CD4-positive, alpha-beta memory T cell (primary cell): Measurements from ENCODE around the gene TMEM40. TPM values are rescaled to one million over a fixed set of nuclear protein-coding genes. Genes with fewer than 3 reads are reported as not detected.
"Not testable (repeated sequence)": the region's sequence is repeated elsewhere in the genome, so short reads cannot be mapped to it uniquely, and the experiment has no call there.

Source experiments
- CTCF ChIA-PET: fragments of 350-600 bp; sonication (Branson Sonifier 250); formaldehyde crosslinking; loops from one replicate; lab custom pipeline; 2021; ENCODE audit warnings: inconsistent platforms; ENCODE audit not compliant: partially characterized antibody; lab: Charles Lee
- POLR2A ChIA-PET: fragments of 350-600 bp; sonication (Branson Sonifier 250); formaldehyde crosslinking; loops from one replicate; lab custom pipeline; 2021; ENCODE audit not compliant: partially characterized antibody; lab: Charles Lee
- DNase-seq, 5 donors: peaks; one replicate each; pipeline versions ENCODE4 v3.0.0 to v3.0.0-alpha.2; 2020 to 2022; ENCODE audit warnings: mixed read lengths in 1 of 5
- H3K27ac ChIP-seq: one replicate; pipeline ENCODE4 v1.7.0; 2013; ENCODE audit warnings: low read depth, low read length
- H3K27me3 ChIP-seq: 2 replicates; pipeline ENCODE4 v1.7.0; 2013; ENCODE audit warnings: mild to moderate bottlenecking, low read length, moderate library complexity; ENCODE audit not compliant: insufficient read depth
- H3K36me3 ChIP-seq: 2 replicates; pipeline ENCODE4 v1.7.0; 2013; ENCODE audit warnings: mild to moderate bottlenecking, low read length, moderate library complexity; ENCODE audit not compliant: insufficient read depth
- H3K4me1 ChIP-seq: 2 replicates; pipeline ENCODE4 v1.7.0; 2013; ENCODE audit warnings: mild to moderate bottlenecking, low read length, moderate library complexity; ENCODE audit not compliant: insufficient read depth
- H3K4me3 ChIP-seq, 2 donors: one replicate each; pipeline ENCODE4 v1.7.0; 2013; ENCODE audit warnings: low read length in 2 of 2, mild to moderate bottlenecking in 1 of 2
- H3K9me3 ChIP-seq, 2 donors: one replicate each; pipeline ENCODE4 v1.7.0; 2013; ENCODE audit warnings: low read length in 2 of 2, control low read depth in 1 of 2; ENCODE audit not compliant: control insufficient read depth in 1 of 2
- H3K27ac Mint-ChIP-seq, 7 donors: one replicate each; pipeline ENCODE4 v1.8.0; 2020 to 2021; ENCODE audit warnings: mixed read lengths in 7 of 7, mild to moderate bottlenecking in 6 of 7, inconsistent platforms in 3 of 7, moderate library complexity in 3 of 7
- H3K27me3 Mint-ChIP-seq, 2 donors: one replicate each; pipeline ENCODE4 v1.8.0; 2020 to 2021; ENCODE audit warnings: mixed read lengths in 2 of 2
- H3K36me3 Mint-ChIP-seq, 2 donors: one replicate each; pipeline ENCODE4 v1.8.0; 2020 to 2021; ENCODE audit warnings: mixed read lengths in 2 of 2, inconsistent platforms in 1 of 2, mild to moderate bottlenecking in 1 of 2
- H3K4me1 Mint-ChIP-seq, 4 donors: one replicate each; pipeline ENCODE4 v1.8.0; 2020 to 2021; ENCODE audit warnings: mixed read lengths in 4 of 4, mild to moderate bottlenecking in 1 of 4
- H3K4me3 Mint-ChIP-seq, 8 donors: one replicate each; pipeline ENCODE4 v1.8.0; 2020 to 2021; ENCODE audit warnings: mixed read lengths in 8 of 8, mild to moderate bottlenecking in 7 of 8, moderate library complexity in 6 of 8, inconsistent platforms in 3 of 8
- H3K9me3 Mint-ChIP-seq, 8 donors: one replicate each; pipeline ENCODE4 v1.8.0; 2020 to 2021; ENCODE audit warnings: mixed read lengths in 8 of 8, mild to moderate bottlenecking in 5 of 8, inconsistent platforms in 3 of 8, moderate library complexity in 1 of 8
- intact Hi-C: fragments of 100-400 bp; cut with micrococcal nuclease; formaldehyde crosslinking; loops from one replicate; pipeline ENCODE4 v1.15.1; 2023
- polyA plus RNA-seq, 2 donors: library from polyadenylated mRNA; unstranded; fragments of 300-500 nt; fragmentation: Illumina TruSeq; gene quantifications; one replicate each; pipeline ENCODE4 v1.2.3, GENCODE V29; 2021
- total RNA-seq, 2 experiments: library from RNA; stranded (reverse); gene quantifications; one replicate each; pipeline ENCODE4 v1.2.3, GENCODE V29; 2021

The TMEM40 gene
- total and polyA plus RNA-seq, 4 experiments from 2014 or later: not detected

- no peaks in the 10 kb centered on the region for H3K36me3 ChIP-seq
- Mint-ChIP-seq H3K27ac (no peak overlapping the region), H3K27me3 (peaks cover 1 to 9% of the 10 kb centered on the region in 2 donors), H3K4me3 (no peak overlapping the region), H3K36me3 (no peaks in the 10 kb centered on the region), H3K9me3 (no peaks in the 10 kb centered on the region), H3K4me1 (no peaks in the 10 kb centered on the region)
- H3K9me3 ChIP-seq: no peaks in the 10 kb centered on the region
- no peak overlapping the region for H3K4me3 ChIP-seq
- no peaks in the 10 kb centered on the region for H3K27me3 ChIP-seq
- H3K27ac ChIP-seq: no peak overlapping the region
- peak; percentile 46 to 61 (median 52) for DNase-seq
- POLR2A ChIA-PET: no interaction called here
- CTCF ChIA-PET: interaction anchor here (0.7 to 2.2 kb wide), 12 partner anchors 8 to 185 kb away, joined by 3 to 11 read pairs (median 5); no protein-coding TSS in a partner anchor
- intact Hi-C loops: loop anchor here (1.0 to 2.0 kb wide), 4 partner anchors 14 to 186 kb away; partner anchors contain the start of gene RPL32
- no peaks in the 10 kb centered on the region for H3K4me1 ChIP-seq
These were observed 52.4 kb downstream of the TMEM40 start for GRCh38 chr3:12706504-12707253.

GRCh38 chr3:12705981-12706380, 53.1 kb downstream of the TMEM40 start:
- H3K27me3 ChIP-seq: no peaks in the 10 kb centered on the region
- no peak overlapping the region for H3K27ac ChIP-seq
- Mint-ChIP-seq H3K4me3 (no peak overlapping the region), H3K36me3 (no peaks in the 10 kb centered on the region), H3K27ac (no peak overlapping the region), H3K9me3 (no peaks in the 10 kb centered on the region), H3K4me1 (no peaks in the 10 kb centered on the region), H3K27me3 (peaks cover 1 to 9% of the 10 kb centered on the region in 2 donors)
- ChIA-PET POLR2A (no interaction called here), CTCF (interaction anchor here (0.9 to 2.2 kb wide), 8 partner anchors 9 to 69 kb away, joined by 3 to 11 read pairs (median 6); no protein-coding TSS in a partner anchor)
- intact Hi-C loops: loop anchor here (1.0 to 2.0 kb wide), 4 partner anchors 14 to 187 kb away; partner anchors contain the start of gene RPL32
- no peaks in the 10 kb centered on the region for H3K4me1 ChIP-seq
- DNase-seq: no peak
- no peaks in the 10 kb centered on the region for H3K9me3 ChIP-seq
- H3K36me3 ChIP-seq: no peaks in the 10 kb centered on the region
- no peak overlapping the region for H3K4me3 ChIP-seq

GRCh38 chr3:12705374-12705926, 53.6 kb downstream of the TMEM40 start:
- Mint-ChIP-seq H3K4me3 (no peak overlapping the region), H3K36me3 (no peaks in the 10 kb centered on the region), H3K4me1 (no peaks in the 10 kb centered on the region), H3K27ac (no peak overlapping the region), H3K27me3 (peaks cover 1 to 9% of the 10 kb centered on the region in 2 donors), H3K9me3 (no peaks in the 10 kb centered on the region)
- no peak for DNase-seq
- POLR2A ChIA-PET: no interaction called here
- Histone ChIP-seq H3K4me3 (no peak overlapping the region), H3K4me1 (no peaks in the 10 kb centered on the region), H3K27me3 (no peaks in the 10 kb centered on the region), H3K27ac (no peak overlapping the region), H3K36me3 (no peaks in the 10 kb centered on the region), H3K9me3 (no peaks in the 10 kb centered on the region)
- CTCF ChIA-PET: interaction anchor here (0.9 to 2.2 kb wide), 6 partner anchors 9 to 21 kb away, joined by 3 to 11 read pairs (median 6); no protein-coding TSS in a partner anchor
- intact Hi-C loops: no loop called here

- Mint-ChIP-seq H3K36me3 (no peaks in the 10 kb centered on the region), H3K27me3 (peaks cover 1 to 3% of the 10 kb centered on the region in 2 donors), H3K4me3 (no peak overlapping the region), H3K9me3 (no peaks in the 10 kb centered on the region), H3K4me1 (no peaks in the 10 kb centered on the region), H3K27ac (no peak overlapping the region)
- ChIA-PET POLR2A (no interaction called here), CTCF (interaction anchor here (1.3 kb wide), 1 partner anchor 8 kb away, joined by 3 read pairs; no protein-coding TSS in a partner anchor)
- Histone ChIP-seq H3K9me3 (no peaks in the 10 kb centered on the region), H3K4me3 (no peak overlapping the region), H3K4me1 (no peaks in the 10 kb centered on the region), H3K36me3 (no peaks in the 10 kb centered on the region), H3K27me3 (no peaks in the 10 kb centered on the region), H3K27ac (no peak overlapping the region)
- DNase-seq: no peak
- intact Hi-C loops: no loop called here
These were observed 56.6 kb downstream of the TMEM40 start for GRCh38 chr3:12702501-12702900.

GRCh38 chr3:12701601-12702000, 57.5 kb downstream of the TMEM40 start:
- H3K27ac Mint-ChIP-seq, H3K9me3 Mint-ChIP-seq, H3K27ac ChIP-seq, H3K36me3 Mint-ChIP-seq, H3K4me3 ChIP-seq, H3K4me1 Mint-ChIP-seq, H3K4me3 Mint-ChIP-seq, H3K27me3 ChIP-seq, POLR2A ChIA-PET, H3K9me3 ChIP-seq, H3K27me3 Mint-ChIP-seq, intact Hi-C loops, H3K4me1 ChIP-seq, H3K36me3 ChIP-seq, DNase-seq: not testable (repeated sequence)
- CTCF ChIA-PET: interaction anchor here (1.3 kb wide), 1 partner anchor 9 kb away, joined by 3 read pairs; no protein-coding TSS in a partner anchor

GRCh38 chr3:12700800-12701199, 58.3 kb downstream of the TMEM40 start:
- Histone ChIP-seq H3K36me3 (no peaks in the 10 kb centered on the region), H3K4me1 (no peaks in the 10 kb centered on the region), H3K4me3 (no peak overlapping the region), H3K27me3 (no peaks in the 10 kb centered on the region), H3K9me3 (no peaks in the 10 kb centered on the region), H3K27ac (no peak overlapping the region)
- DNase-seq: no peak
- intact Hi-C loops: no loop called here
- POLR2A ChIA-PET: no interaction called here
- Mint-ChIP-seq H3K27me3 (peaks cover 0 to 1% of the 10 kb centered on the region in 2 donors), H3K9me3 (no peaks in the 10 kb centered on the region), H3K4me3 (no peak overlapping the region), H3K36me3 (no peaks in the 10 kb centered on the region), H3K27ac (no peak overlapping the region), H3K4me1 (no peaks in the 10 kb centered on the region)
- CTCF ChIA-PET: interaction anchor here (1.4 kb wide), 1 partner anchor 8 kb away, joined by 5 read pairs; no protein-coding TSS in a partner anchor

GRCh38 chr3:12695916-12696315, 63.1 kb downstream of the TMEM40 start:
- H3K27ac ChIP-seq: no peak overlapping the region
- no peaks in the 10 kb centered on the region for H3K4me1 ChIP-seq
- no peak for DNase-seq
- no peak overlapping the region for H3K27ac Mint-ChIP-seq
- H3K27me3 ChIP-seq: no peaks in the 10 kb centered on the region
- no peaks in the 10 kb centered on the region for H3K9me3 ChIP-seq
- no peaks in the 10 kb centered on the region for H3K36me3 Mint-ChIP-seq
- no peaks in the 10 kb centered on the region for H3K36me3 ChIP-seq
- POLR2A ChIA-PET: no interaction called here
- no peaks in the 10 kb centered on the region for H3K9me3 Mint-ChIP-seq
- no peaks in the 10 kb centered on the region for H3K4me1 Mint-ChIP-seq
- intact Hi-C loops: no loop called here
- H3K4me3 Mint-ChIP-seq: no peak overlapping the region
- H3K4me3 ChIP-seq: no peak overlapping the region
- H3K27me3 Mint-ChIP-seq: no peaks in the 10 kb centered on the region
- CTCF ChIA-PET: interaction anchor here (1.9 kb wide), 1 partner anchor 10 kb away, joined by 8 read pairs; no protein-coding TSS in a partner anchor
